HG03439 (cell line): Measurements from ENCODE around the gene SRD5A1.
A peak's percentile ranks its signal among the peaks of the same experiment; 100 is the strongest.

Experiments
- ATAC-seq: cut with Tn5 transposase; IDR thresholded peaks from one replicate; pipeline ENCODE4 v1.9.1; 2021; ENCODE audit warnings: mild to moderate bottlenecking, moderate library complexity; ENCODE audit not compliant: unreplicated experiment

Gene SRD5A1

GRCh38 chr5:6681682-6682081 is 48.4 kb downstream of the SRD5A1 start:
- ATAC-seq = no peak

GRCh38 chr5:6682239-6682638 is 49.0 kb downstream of the SRD5A1 start:
- no peak for ATAC-seq

GRCh38 chr5:6683241-6683640 is 50.0 kb downstream of the SRD5A1 start:
- no peak for ATAC-seq

- no peak for ATAC-seq
Measured at GRCh38 chr5:6684075-6684474, 50.8 kb downstream of the SRD5A1 start.

GRCh38 chr5:6686501-6686900 is 53.3 kb downstream of the SRD5A1 start:
- no peak for ATAC-seq

- no peak for ATAC-seq
Measured at GRCh38 chr5:6686915-6687409, 53.7 kb downstream of the SRD5A1 start.

- ATAC-seq = no peak
Measured at GRCh38 chr5:6687505-6687904, 54.3 kb downstream of the SRD5A1 start.

- no peak for ATAC-seq
Measured at GRCh38 chr5:6692906-6693305, 59.7 kb downstream of the SRD5A1 start.

- no peak for ATAC-seq
Measured at GRCh38 chr5:6698696-6699095, 65.5 kb downstream of the SRD5A1 start.

- no peak for ATAC-seq
Measured at GRCh38 chr5:6699357-6699756, 66.1 kb downstream of the SRD5A1 start.

GRCh38 chr5:6700074-6700684 is 66.9 kb downstream of the SRD5A1 start:
- ATAC-seq = no peak

- ATAC-seq = no peak
Measured at GRCh38 chr5:6700685-6701355, 67.6 kb downstream of the SRD5A1 start.

- no peak for ATAC-seq
Measured at GRCh38 chr5:6701491-6701890, 68.3 kb downstream of the SRD5A1 start.

- ATAC-seq = no peak
Measured at GRCh38 chr5:6702633-6703032, 69.4 kb downstream of the SRD5A1 start.

GRCh38 chr5:6703806-6704205 is 70.6 kb downstream of the SRD5A1 start:
- no peak for ATAC-seq

GRCh38 chr5:6704361-6704851 is 71.2 kb downstream of the SRD5A1 start:
- ATAC-seq = no peak

- ATAC-seq = peak; percentile 55
Measured at GRCh38 chr5:6705088-6705487, 71.8 kb downstream of the SRD5A1 start.

GRCh38 chr5:6705959-6706358 is 72.7 kb downstream of the SRD5A1 start:
- ATAC-seq = no peak

GRCh38 chr5:6707852-6708251 is 74.6 kb downstream of the SRD5A1 start:
- ATAC-seq = no peak

- ATAC-seq = no peak
Measured at GRCh38 chr5:6708814-6709213, 75.6 kb downstream of the SRD5A1 start.

GRCh38 chr5:6710070-6710469 is 76.8 kb downstream of the SRD5A1 start:
- no peak for ATAC-seq

- ATAC-seq = no peak
Measured at GRCh38 chr5:6710551-6711318, 77.5 kb downstream of the SRD5A1 start.
